ENCODE results near the gene FAM174B.

DNA sequence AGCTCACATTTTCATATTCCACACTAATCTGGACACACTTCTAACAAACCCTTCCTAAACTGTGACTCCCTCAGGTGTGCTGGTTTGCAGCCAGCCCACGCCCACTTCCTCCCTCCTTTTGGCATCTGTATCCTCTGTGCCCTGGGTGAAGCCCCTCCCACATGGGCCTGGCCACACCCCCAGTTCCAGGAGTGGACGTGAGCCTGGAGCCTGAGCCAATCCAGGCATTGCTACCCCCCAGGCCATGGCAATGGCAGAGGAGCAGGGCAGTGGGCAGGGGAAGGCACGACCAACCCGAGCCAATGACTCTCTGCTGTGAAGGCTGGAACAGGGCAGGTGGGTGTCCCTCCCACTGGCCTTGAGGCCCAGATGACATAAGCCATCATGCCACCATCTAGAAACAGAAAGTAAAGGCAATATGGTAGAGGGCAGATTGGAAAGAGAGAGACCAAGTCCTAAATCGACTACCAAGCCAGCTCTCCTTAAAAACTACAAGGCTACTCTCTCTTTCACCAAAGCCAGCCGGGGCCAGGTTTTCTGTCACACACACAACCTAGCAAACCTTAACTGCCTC, 18.6 kb downstream of the FAM174B start:
- TF ChIP-seq EZH2 (optimal IDR thresholded peaks at IDR 0.05; ENCODE audit: low read depth, low read length) (no peak), EZH2phosphoT487 (IDR thresholded peaks at IDR 0.05; ENCODE audit: low read length) (no peak)
- TF ChIP-seq, protein P1, sequence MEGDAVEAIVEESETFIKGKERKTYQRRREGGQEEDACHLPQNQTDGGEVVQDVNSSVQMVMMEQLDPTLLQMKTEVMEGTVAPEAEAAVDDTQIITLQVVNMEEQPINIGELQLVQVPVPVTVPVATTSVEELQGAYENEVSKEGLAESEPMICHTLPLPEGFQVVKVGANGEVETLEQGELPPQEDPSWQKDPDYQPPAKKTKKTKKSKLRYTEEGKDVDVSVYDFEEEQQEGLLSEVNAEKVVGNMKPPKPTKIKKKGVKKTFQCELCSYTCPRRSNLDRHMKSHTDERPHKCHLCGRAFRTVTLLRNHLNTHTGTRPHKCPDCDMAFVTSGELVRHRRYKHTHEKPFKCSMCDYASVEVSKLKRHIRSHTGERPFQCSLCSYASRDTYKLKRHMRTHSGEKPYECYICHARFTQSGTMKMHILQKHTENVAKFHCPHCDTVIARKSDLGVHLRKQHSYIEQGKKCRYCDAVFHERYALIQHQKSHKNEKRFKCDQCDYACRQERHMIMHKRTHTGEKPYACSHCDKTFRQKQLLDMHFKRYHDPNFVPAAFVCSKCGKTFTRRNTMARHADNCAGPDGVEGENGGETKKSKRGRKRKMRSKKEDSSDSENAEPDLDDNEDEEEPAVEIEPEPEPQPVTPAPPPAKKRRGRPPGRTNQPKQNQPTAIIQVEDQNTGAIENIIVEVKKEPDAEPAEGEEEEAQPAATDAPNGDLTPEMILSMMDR (IDR thresholded peaks at IDR 0.05; ENCODE audit: low read length), result no peak

All from MM.1S (cell line).